HG03066 (cell line): Measurements from ENCODE around the gene SAMD11.
"Not testable (repeated sequence)": the region's sequence is repeated elsewhere in the genome, so short reads cannot be mapped to it uniquely, and the experiment has no call there.

Experiments
- ATAC-seq: cut with Tn5 transposase; IDR thresholded peaks from one replicate; pipeline ENCODE4 v1.9.1; 2021; ENCODE audit warnings: low read depth; ENCODE audit not compliant: unreplicated experiment

Gene SAMD11

DNA sequence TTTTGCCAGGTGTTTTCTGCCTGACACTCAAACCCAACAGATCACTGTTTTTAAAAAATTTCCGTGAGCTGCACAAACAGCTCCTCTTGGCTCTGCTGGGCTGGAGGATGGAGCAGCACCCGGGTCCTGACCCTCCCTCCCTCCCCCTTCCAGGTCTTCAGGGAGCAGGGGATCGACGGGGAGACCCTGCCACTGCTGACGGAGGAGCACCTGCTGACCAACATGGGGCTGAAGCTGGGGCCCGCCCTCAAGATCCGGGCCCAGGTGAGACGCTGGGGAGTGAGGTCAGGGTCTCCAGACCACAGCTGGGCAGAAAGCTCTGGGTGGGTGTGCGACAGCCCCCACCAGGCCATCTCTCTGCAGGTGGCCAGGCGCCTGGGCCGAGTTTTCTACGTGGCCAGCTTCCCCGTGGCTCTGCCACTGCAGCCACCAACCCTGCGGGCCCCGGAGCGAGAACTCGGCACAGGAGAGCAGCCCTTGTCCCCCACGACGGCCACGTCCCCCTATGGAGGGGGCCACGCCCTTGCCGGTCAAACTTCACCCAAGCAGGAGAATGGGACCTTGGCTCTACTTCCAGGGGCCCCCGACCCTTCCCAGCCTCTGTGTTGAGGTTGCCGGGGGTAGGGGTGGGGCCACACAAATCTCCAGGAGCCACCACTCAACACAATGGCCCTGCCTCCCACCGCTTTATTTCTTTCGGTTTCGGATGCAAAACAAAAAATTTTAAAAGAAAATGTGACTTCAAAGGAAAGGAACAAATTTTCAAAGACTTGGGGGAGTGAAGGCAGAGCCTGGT, 20.0 kb downstream of the SAMD11 start:
- no peak for ATAC-seq

DNA sequence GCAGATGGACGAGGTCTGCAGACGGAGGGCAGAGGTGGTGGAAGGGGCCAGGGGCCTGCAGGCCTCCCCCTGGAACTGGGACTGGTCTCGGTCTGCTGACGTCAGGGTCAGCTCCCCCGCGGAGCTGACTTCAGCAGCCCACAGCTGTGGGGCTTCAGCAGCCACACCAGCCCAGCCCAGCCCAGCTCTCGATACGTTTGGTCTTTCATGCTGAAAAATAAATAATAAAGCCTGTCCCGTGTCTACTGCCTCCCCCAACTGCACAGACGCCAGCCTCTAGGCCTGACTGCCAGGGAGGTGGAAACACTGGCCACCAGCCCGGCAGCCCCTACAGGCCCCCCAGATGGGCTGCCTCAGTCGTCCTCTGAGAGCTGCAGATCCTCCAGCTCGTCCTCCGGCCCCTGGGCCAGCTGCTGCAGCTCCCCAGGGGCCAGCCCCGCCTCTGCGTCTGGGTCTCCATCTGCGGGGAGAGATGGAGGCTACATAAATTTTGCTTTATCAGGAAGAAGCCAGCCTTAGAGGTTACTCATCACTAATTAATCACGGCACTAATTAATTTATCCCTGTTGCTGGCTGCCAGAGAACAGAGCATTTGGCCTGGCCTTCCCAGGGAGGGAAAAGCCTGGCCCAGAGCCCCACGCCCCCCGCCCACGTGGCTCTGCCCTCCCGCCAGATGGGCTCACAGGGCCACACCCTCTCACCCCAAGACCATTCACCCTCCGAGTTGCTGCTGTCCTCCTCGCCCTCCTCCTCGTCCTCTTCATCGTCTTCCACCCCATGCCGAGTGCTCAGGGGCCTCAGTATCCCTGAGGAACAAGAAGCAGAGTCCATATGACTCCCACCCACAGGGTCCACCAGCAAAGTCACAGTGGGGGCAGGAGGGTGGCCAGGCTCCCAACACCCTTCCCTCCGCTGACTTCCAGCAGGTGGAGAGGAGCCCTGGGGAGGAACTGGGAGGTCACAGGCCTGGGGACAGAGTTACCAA, 20.9 kb downstream of the SAMD11 start:
- no peak for ATAC-seq

DNA sequence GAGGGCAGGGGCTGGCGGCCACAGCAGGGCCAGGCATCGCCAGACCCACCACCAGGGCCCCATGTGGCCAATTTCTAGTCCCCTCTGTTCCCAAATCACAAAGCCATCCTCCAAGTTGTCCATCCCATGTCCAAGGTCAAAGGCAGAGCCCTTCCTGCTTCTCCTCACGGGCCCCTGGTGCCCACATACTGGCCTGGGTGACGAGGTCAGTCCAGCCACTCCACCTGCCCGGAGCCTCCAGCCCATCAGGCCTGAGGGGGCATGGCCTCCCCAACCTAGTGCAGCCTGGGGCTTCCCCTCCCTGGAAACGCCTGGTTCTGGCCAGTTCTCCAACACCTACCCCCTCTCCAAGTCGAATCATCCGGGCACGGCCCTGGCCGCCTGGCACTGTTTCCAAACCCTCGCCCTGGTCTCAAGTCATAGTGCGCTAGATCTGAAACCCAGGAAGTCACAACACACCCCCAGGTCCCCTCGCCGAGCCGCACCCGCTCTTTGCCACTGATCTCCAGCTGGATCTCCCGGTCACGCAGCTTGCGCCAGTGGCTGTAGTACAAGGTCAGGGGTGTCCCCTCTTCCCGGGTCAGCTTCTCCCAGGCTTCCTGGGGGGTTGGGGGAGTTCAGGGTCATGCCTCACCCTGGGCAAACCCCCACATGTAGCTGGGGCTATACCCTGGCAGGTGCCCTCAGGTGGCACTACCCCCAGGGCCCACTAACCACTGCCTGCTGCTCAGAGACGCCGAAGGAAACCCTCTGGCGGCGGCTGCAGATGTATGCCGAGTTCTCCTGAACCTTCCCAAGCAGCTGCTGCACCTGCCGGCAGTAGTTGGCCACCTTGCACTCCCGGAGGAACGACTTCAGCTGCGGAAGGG, 22.2 kb downstream of the SAMD11 start:
- no peak for ATAC-seq

DNA sequence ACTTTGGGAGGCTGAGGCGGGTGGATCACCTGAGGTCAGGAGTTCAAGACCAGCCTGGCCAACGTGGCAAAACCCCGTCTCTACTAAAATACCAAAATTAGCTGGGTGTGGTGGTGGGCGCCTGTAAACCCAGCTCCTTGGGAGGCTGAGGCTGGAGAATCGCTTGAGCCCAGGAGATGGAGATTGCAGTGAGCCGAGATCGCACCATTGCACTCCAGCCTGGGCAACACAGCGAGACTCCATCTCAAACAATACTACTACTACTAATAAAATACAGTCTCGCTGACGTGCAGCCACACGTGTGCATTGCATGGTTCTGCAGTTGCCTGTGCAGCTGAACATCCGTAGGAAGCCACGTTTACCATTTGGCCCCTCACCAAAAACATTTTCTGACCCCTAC, 23.1 kb downstream of the SAMD11 start:
- ATAC-seq: not testable (repeated sequence)

DNA sequence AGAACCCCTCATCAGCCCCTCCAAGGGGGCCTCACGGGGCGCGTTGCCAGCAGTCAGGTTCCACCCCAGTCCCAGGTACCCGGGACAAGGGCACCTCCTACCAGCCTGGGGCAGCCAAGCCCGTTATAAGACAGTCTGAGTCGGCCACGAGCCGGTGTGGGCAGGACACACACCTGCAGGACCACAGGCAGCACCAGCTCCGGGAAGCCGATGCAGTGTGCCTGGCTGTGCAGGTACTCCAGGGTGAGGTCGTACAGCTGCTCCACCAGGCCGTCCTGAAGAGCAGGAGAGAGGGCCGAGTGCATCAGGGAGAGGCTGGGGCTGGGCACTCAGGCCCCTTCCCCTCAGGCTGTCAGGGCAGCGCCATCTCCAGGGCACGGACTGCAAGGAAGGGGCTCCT, 24.2 kb downstream of the SAMD11 start:
- no peak for ATAC-seq

DNA sequence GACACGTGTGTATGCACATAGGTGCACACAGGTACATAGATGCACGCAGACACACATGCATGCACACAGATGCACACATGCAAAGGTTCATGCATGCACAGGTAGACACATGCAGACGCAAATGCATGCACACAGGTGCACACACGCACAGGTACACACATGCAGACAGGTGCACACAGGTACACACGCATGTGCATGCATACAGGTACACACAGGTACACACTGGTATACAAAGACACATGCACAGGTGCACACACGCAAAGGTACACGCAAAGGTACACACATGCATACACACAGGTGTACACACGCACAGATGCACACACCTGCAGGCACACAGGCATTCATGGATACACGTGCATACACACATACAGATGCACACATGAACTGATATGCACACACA, 26.5 kb downstream of the SAMD11 start:
- no peak for ATAC-seq

DNA sequence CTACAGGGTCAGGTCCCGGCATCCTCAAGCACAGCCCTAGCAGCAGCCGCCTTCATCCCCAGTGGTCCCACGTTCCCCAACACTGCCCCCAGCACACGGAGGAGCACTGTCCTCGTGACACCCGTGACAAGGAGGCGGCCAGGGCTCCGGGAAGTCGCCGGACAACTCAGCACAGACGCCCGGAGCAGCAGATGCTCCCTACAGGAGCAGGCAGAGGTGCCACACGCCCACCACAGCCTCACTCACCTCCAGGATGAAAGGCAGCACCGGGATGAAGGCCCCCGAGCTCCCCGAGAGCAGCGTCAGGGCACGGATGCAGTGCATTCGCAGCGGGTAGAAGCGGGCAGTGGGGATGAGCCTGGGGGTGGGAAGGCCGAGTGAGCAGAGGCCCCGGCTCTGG, 27.2 kb downstream of the SAMD11 start:
- no peak for ATAC-seq

DNA sequence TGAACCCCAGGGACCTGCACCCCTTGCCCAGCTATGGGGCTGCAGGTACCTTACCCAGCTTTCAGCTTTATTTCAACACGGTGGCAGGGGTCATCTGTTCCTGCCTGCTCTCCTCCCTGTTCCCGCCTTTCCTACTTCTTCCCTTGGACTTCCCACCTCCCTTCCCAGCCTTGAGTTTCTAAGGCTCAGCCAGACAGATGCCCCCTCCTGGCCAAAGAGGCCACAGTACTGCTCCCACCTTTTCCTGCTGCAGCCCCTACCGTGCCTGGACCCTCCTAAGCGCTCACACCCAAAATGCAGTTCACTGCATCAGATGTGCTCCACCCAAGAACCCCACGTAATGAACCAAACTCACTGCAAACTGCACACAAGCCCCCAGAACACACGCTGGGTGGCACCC, 27.6 kb downstream of the SAMD11 start:
- ATAC-seq: no peak

DNA sequence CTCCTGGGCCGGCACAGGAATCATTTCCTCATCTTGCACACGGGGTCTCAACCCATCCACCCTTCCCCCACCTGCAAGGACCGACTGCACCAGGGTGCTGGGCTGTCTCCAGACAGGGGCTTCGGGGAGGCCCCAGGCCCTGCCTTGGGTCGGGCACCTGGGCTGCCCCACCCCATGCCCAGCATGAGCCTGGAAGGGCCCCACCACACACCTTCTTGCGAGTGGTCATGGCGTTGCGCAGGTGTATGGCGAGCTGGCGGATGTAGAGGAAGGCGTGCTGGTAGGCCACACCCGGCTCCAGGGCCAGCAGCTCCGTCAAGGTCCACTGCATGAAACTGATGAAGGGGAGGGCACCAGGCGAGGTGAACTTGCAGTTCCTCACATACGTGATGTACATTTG, 28.5 kb downstream of the SAMD11 start:
- ATAC-seq: no peak

DNA sequence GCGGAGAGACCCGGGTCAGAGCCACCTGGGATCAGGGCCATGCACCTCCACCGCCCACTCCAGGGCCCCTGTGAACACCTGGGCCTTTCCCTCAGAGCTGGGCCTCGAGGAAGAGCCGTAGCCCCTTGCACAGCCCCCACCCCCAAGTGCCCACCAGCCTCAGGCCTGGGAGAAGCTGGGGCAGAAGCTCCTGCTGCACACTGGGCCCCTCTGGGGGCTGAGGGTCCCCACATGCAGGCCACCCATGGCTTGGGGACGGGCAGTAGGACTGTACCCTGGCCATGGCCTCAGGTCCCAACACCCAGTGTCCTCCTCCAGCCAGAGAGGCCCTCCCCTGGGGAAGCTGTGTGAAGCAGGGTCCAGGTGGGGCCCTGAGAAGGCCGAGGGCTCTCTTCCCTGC, 28.9 kb downstream of the SAMD11 start:
- no peak for ATAC-seq

DNA sequence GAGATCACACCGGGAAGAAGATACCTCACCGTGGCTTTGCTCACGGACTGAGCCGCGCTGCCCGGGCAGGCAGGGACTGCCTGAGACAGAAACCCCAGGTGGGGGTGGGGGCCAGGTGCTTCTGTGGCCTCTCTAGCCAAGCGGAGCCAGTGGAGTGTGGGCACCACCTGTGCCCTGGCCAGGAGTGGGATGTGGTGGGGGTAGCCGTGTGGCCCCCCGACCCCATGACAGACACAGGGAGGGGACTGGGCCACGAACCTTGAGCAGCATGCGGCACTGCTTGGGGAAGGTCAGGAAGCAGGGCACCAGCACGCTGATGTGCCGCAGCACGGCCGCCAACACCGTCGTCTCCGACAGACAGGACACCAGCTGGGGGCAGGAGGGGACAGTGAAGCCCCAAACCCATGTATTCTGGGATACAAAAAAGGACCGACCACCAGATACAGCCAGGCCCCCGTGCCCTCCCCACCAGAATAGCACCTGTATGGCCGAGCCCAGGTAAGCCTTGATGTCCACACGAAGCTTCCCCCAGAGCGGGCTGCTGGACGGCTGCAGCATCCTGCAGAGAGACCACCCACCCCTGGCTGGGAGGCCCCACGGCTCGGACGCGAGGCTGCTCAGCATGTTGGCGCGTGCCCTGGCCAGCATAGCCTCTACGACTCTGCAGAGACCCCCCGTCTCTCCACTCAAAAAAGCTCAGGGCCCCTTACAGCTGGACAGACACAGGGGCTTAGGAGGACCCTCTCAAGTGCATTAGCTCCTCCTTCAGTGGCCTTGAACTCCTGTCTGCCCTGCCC, 30.0 kb downstream of the SAMD11 start:
- ATAC-seq: no peak

DNA sequence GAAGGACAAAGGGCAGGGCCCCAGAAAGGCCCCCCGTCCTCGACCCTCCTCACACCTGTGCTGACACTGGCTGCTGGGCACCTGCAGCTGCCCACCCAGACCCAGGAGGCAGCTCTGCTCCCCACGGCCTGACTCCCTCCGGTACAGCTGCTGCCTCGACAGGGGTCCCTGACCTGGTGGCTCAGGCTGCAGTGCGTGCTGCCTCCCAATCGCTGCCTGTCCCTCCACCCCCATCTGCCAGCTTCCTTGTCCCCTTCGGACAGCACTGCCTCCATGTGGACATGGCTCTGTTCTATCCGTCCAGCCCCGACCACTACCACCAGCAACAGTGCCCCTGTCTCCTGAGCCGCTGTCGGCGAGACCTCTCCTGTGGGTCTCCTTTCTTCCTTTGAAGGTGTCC, 31.2 kb downstream of the SAMD11 start:
- ATAC-seq: no peak

DNA sequence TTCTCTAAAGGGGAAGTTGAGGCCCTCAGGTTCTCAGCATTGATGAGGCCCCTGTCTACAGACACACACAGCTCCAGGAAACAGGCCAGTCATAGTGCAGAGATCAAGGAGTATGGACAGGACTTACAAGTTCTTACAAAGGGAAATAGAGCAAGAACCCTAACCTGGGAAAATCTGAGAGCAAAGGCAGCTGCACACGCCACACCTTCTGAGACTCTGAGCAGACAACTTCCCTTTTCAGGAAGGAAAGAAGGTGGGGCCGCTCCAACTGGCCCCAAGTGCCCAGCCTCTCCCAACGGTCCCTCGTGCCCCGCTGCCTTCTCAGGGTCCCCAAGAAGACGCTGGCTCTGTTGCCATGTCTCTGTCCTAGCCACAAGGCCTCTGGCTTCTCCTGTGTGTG, 31.8 kb downstream of the SAMD11 start:
- no peak for ATAC-seq

DNA sequence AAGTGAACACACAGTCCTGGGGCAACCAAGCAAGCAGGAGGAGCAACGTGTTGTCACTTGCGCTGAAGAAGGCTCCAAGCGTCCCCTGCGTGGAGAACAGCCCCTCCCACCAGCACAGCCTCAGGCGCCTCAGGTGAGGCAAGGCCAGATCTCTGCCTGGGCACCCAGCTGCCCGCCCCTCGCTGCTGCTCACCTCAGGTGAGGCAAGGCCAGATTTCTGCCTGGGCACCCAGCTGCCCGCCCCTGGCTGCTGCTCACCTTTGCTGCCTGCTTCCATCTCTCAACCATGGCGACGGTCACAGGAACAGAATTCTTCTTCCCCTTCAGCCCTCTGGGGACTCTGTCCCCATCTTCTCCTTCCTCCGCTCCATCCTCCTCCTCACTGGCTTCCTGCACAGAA, 32.9 kb downstream of the SAMD11 start:
- no peak for ATAC-seq

DNA sequence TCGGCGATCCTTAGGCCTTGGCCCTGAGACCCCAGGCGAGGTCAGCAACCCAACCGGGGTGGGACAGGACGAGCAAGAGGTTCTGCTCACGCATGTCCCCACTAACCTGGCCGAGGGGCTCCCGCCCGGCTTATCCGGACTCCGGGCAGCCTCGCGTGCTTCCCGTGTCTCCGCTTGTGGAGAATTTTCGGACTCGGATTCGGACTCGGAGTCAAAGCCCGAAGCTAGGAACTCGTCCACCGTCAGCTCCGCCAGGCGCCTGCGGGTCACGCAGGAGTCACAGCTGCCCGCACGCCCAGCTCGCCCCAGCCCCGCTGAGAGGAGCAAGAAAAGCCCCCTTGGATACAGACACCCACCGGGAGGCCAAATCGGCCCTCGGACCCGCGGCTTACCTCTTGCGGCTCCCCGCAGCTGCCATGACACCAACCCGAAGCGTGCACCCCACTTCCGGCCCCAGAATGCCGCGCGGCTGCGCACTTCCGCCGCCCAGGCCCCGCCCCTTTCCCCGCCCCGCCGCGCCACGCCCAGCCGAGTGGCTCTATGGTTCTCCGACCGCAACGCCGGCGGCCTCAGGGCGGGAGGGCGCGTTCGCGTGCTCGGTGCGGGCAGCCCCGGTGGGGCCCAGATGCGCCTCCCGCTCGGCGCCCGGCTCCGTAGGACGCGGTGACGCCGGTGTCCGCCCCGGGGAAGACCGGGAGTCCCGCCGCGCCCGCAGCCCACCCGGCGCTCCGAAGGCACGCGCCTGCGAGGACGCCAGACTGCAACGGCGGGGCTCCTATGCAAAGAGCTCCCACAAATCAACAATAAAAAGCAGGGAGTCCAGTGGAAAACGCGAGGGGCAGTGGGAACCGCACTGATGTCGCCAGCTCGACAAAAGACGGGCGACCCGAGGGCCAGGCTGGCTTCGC, 35.4 kb downstream of the SAMD11 start, which contains the start of gene NOC2L:
Gene NOC2L (minus strand): TSS at position 434 of the 908 bp plus-strand sequence. CDS start 16 bp downstream, at position 418.
- ATAC-seq: peak; percentile 62

DNA sequence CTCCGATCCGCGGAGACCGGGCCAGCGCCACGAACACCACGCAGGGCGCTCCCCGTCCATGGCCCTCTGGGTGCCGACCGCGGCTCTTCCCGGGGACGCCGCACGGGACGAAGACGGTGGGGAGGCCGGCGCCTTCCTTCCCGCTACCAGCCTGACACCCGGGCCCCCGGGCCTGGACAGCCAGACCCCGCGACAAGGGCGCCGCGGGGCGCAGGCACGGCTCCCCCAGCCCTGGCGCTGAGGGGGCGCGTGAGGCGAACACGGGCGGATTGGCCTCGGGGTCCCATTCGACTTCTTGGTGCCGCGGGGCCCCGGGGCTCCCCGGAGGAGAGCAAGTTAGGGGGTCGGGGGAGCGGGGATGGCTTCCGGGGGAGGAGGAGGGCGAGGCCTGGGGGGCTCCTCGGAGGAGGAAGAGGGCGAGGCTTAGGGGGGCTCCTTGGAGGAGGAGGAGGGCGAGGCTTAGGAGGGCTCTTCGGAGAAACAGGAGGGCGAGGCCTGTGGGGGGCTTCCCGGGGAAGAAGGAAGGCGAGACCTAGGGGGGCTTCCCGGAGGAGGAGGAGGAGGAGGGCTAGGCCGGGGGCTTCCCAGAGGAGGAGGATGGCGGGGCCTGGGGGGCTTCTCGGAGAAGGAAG, 36.1 kb downstream of the SAMD11 start:
- no peak for ATAC-seq

DNA sequence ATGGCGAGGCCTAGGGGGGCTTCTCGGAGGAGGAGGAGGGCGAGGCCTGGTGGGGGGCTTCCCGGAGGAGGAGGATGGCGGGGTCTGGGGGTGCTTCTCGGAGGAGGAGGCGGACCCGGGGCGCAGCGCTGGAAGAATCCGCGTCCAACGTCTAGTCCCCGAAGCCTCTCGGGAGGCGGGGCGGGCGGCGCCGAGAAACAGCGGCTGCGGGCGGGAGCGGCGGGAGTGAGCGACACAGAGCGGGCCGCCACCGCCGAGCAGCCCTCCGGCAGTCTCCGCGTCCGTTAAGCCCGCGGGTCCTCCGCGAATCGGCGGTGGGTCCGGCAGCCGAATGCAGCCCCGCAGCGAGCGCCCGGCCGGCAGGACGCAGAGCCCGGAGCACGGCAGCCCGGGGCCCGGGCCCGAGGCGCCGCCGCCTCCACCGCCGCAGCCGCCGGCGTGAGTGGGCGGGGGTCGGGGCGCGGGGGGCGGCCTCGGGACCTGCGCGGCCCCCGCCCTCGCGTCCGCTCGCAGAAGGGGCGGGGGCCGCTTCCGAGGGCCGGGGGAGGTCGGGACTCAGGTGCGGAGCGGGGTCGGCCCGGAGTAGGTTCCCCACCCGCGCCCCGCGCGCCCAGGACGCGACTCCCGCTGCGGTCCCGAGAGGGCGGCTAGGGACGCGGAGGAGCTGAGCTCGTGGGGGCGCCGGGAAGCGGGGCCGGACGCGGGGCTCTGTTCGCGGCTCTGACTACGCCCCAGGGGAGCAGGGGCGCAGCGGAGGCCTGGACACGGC, 36.8 kb downstream of the SAMD11 start, which contains the start of gene KLHL17:
Gene KLHL17 (plus strand): TSS at position 222 of the 769 bp plus-strand sequence. CDS start 110 bp downstream, at position 332.
- ATAC-seq: peak; percentile 40
